HEK293T (cell line): ENCODE data around the gene KIF4A.

Experiments
- ARNT ChIP-seq: fragments of 450-650 bp; IDR thresholded peaks from 2 replicates; pipeline ENCODE4 v1.6.1; 2017; ENCODE audit warnings: mild to moderate bottlenecking
- BHLHE40 ChIP-seq: fragments of 450-650 bp; IDR thresholded peaks from 2 replicates; pipeline ENCODE4 v1.6.1; 2016; ENCODE audit warnings: mild to moderate bottlenecking, moderate library complexity, borderline replicate concordance
- FOXA1 ChIP-seq: fragments of 450-650 bp; IDR thresholded peaks from 2 replicates; pipeline ENCODE4 v1.6.1; 2016; ENCODE audit warnings: mild to moderate bottlenecking
- FOXM1 ChIP-seq: fragments of 450-650 bp; IDR thresholded peaks from 2 replicates; pipeline ENCODE4 v1.6.1; 2017; ENCODE audit warnings: mild to moderate bottlenecking, borderline replicate concordance
- HDGF ChIP-seq: fragments of 450-650 bp; IDR thresholded peaks from 2 replicates; pipeline ENCODE4 v1.6.1; 2017; ENCODE audit warnings: antibody characterized with exemption, borderline replicate concordance
- L3MBTL2 ChIP-seq: fragments of 450-650 bp; conservative IDR thresholded peaks from 2 replicates; pipeline ENCODE4 v1.6.1; 2016; ENCODE audit warnings: mild to moderate bottlenecking
- PKNOX1 ChIP-seq: fragments of 450-650 bp; IDR thresholded peaks from 2 replicates; pipeline ENCODE4 v1.6.1; 2016
- SP1 ChIP-seq: fragments of 450-650 bp; IDR thresholded peaks from 2 replicates; pipeline ENCODE4 v1.6.1; 2017
- TARDBP ChIP-seq: fragments of 450-650 bp; IDR thresholded peaks from 2 replicates; pipeline ENCODE4 v1.6.1; 2016

GRCh38 chrX:70449457-70449966 is 159.6 kb downstream of the KIF4A start:
- TF ChIP-seq FOXA1 (no peak), HDGF (no peak), PKNOX1 (no peak), L3MBTL2 (no peak), ARNT (no peak), FOXM1 (no peak), SP1 (no peak), TARDBP (no peak), BHLHE40 (no peak)
